ENCODE results near the gene ATXN1. TPM values are rescaled to one million over a fixed set of nuclear protein-coding genes. Genes with fewer than 3 reads are reported as not detected.

Gene ATXN1
- total RNA-seq, 4 donors from 2014 or later, result 21.0 to 102 (median 51.1) TPM

GRCh38 chr6:16285467-16286150 lies 475.7 kb downstream of the ATXN1 start:
- intact Hi-C loops (cut with DNase I; ENCODE audit: low total_unique reads), result no loop called here
- Histone ChIP-seq H3K4me3 (no peak overlapping the region), H3K36me3 (no peaks in the 10 kb centered on the region), H3K27me3 (no peaks in the 10 kb centered on the region), H3K4me1 (no peaks in the 10 kb centered on the region), H3K27ac (no peak overlapping the region), H3K9me3 (no peaks in the 10 kb centered on the region)
- TF ChIP-seq POLR2A (IDR thresholded peaks at IDR 0.05) (no peak), CTCF (IDR thresholded peaks at IDR 0.05) (no peak)
- DNase-seq, result peak in 1 of 2 donors; percentile 11

DNA sequence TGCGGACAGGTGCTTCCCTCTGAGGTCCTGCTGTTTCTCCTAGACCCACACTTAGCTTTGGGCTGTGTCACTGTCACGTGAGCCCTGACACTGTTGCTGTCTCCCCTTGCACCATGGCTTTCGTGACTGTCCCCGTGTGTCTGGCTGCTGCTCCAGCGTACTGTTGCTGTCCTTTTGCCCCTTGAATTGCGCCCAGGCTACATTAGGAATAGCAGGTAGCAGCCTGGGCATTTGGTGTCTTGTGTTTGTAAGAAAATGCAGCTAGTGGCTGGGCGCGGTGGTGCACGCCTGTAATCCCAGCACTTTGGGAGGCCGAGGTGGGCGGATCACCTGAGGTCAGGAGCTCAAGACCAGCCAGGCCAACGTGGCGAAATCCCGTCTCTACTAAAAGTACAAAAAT lies 476.8 kb downstream of the ATXN1 start:
- H3K9me3 ChIP-seq, result no peaks in the 10 kb centered on the region
- no peak for TF ChIP-seq CTCF (IDR thresholded peaks at IDR 0.05)
- no peak for TF ChIP-seq POLR2A (IDR thresholded peaks at IDR 0.05)
- H3K36me3 ChIP-seq, result no peaks in the 10 kb centered on the region
- no peaks in the 10 kb centered on the region for H3K27me3 ChIP-seq
- H3K4me1 ChIP-seq, result no peaks in the 10 kb centered on the region
- DNase-seq, result no peak
- H3K4me3 ChIP-seq, result no peak overlapping the region
- intact Hi-C loops (cut with DNase I; ENCODE audit: low total_unique reads), result no loop called here
- no peak overlapping the region for H3K27ac ChIP-seq

GRCh38 chr6:16282370-16282769 lies 478.9 kb downstream of the ATXN1 start:
- Histone ChIP-seq H3K9me3 (no peaks in the 10 kb centered on the region), H3K4me3 (no peak overlapping the region), H3K4me1 (no peaks in the 10 kb centered on the region), H3K36me3 (no peaks in the 10 kb centered on the region), H3K27ac (no peak overlapping the region), H3K27me3 (no peaks in the 10 kb centered on the region)
- no peak for DNase-seq
- TF ChIP-seq CTCF (IDR thresholded peaks at IDR 0.05) (no peak), POLR2A (IDR thresholded peaks at IDR 0.05) (no peak)
- intact Hi-C loops (cut with DNase I; ENCODE audit: low total_unique reads), result no loop called here

GRCh38 chr6:16279243-16279642 lies 482.0 kb downstream of the ATXN1 start:
- H3K4me1 ChIP-seq, result no peaks in the 10 kb centered on the region
- intact Hi-C loops (cut with DNase I; ENCODE audit: low total_unique reads), result no loop called here
- H3K27ac ChIP-seq, result no peak overlapping the region

More at GRCh38 chr6:16279243-16279642, 482.0 kb downstream of the ATXN1 start:
- Histone ChIP-seq H3K27me3 (no peaks in the 10 kb centered on the region), H3K4me3 (no peak overlapping the region), H3K9me3 (no peaks in the 10 kb centered on the region), H3K36me3 (no peaks in the 10 kb centered on the region)
- no peak for DNase-seq
- TF ChIP-seq POLR2A (IDR thresholded peaks at IDR 0.05), result no peak
- TF ChIP-seq CTCF (IDR thresholded peaks at IDR 0.05), result no peak
